BJ (cell line): ENCODE results near the gene FAAP100. TPM values are rescaled to one million over a fixed set of nuclear protein-coding genes. Genes with fewer than 3 reads are reported as not detected.

Source experiments
- CTCF ChIA-PET: fragments of 350-600 bp; formaldehyde crosslinking; extraction: SDS; loops from one replicate; lab custom pipeline; 2021; ENCODE audit warnings: antibody characterized with exemption, inconsistent platforms; lab: Yijun Ruan, JAX
- POLR2A ChIA-PET: fragments of 300-600 bp; sonication (Branson Sonifier 250); formaldehyde crosslinking; extraction: SDS; loops from one replicate; lab custom pipeline; 2021; ENCODE audit warnings: antibody characterized with exemption; lab: Charles Lee
- DNase-seq: peaks from one replicate; pipeline ENCODE4 v3.0.0-alpha.2; 2011; ENCODE audit warnings: low read depth
- H3K27me3 ChIP-seq: 2 replicates; pipeline ENCODE4 v1.6.0; 2011; ENCODE audit warnings: low read length; ENCODE audit not compliant: control insufficient read depth, insufficient read depth
- H3K36me3 ChIP-seq: 2 replicates; pipeline ENCODE4 v1.5.1; 2011; ENCODE audit warnings: low read length; ENCODE audit not compliant: control insufficient read depth, insufficient read depth
- H3K4me3 ChIP-seq: 2 replicates; pipeline ENCODE4 v1.5.1; 2011; ENCODE audit warnings: low read depth, mild to moderate bottlenecking, control low read depth, low read length
- polyA plus RNA-seq: library from polyadenylated mRNA; depleted of rRNA; stranded (reverse); fragments of >200 nt; gene quantifications from 2 replicates; pipeline ENCODE4 v1.2.3, GENCODE V29; 2011
- TF ChIP-seq, protein P1 (sequence below): IDR thresholded peaks from 2 replicates; pipeline ENCODE4 v1.5.1; 2011; ENCODE audit warnings: low read depth, mild to moderate bottlenecking, control low read depth, inconsistent platforms, low read length, moderate library complexity; ENCODE audit not compliant: insufficient read depth

Gene FAAP100
- polyA plus RNA-seq, 1 experiment = 11.2 TPM

DNA sequence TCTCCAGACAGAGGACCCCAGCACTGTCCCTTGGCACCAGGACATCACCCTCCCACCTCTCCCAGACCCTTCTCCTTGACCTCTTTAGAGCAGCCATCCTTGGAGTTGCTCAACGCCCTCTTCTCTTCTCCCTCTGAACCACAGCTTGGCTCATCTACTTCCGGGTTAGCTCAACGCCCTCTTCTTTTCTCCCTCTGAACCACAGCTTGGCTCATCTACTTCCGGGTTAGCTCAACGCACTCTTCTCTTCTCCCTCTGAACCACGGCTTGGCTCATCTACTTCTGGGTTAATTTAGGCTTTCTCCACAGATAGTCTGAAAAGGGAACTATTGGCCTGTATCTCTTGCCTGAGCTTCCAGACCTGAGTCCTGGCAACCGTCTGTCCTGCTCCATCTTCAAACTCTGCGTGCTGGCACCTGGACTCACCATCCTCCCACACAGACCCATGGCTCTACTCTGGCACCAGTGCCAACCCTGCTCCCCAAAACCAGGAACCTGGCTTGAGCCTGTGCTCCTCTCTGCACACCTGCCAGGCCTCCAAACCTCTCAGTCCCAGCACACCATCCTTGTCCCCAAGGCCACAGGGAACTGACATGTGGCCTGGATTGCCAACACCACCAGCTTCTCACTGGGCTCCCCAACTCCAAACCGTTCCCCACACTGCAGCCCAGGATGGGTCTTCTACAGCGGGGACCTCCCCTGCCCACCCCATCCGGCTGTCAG, 25.3 kb upstream of the FAAP100 start:
- Histone ChIP-seq H3K27me3 (no peaks in the 10 kb centered on the region), H3K4me3 (no peak overlapping the region), H3K36me3 (peaks cover 7% of the 10 kb centered on the region)
- CTCF ChIA-PET = interaction anchor here (0.8 to 2.7 kb wide), 3 partner anchors 9 to 59 kb away, joined by 3 to 18 read pairs (median 3); no protein-coding TSS in a partner anchor
- no peak for DNase-seq
- TF ChIP-seq, protein P1, sequence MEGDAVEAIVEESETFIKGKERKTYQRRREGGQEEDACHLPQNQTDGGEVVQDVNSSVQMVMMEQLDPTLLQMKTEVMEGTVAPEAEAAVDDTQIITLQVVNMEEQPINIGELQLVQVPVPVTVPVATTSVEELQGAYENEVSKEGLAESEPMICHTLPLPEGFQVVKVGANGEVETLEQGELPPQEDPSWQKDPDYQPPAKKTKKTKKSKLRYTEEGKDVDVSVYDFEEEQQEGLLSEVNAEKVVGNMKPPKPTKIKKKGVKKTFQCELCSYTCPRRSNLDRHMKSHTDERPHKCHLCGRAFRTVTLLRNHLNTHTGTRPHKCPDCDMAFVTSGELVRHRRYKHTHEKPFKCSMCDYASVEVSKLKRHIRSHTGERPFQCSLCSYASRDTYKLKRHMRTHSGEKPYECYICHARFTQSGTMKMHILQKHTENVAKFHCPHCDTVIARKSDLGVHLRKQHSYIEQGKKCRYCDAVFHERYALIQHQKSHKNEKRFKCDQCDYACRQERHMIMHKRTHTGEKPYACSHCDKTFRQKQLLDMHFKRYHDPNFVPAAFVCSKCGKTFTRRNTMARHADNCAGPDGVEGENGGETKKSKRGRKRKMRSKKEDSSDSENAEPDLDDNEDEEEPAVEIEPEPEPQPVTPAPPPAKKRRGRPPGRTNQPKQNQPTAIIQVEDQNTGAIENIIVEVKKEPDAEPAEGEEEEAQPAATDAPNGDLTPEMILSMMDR = no peak
- POLR2A ChIA-PET = interaction anchor here (1.5 kb wide), 1 partner anchor 11 kb away, joined by 9 read pairs; no protein-coding TSS in a partner anchor

DNA sequence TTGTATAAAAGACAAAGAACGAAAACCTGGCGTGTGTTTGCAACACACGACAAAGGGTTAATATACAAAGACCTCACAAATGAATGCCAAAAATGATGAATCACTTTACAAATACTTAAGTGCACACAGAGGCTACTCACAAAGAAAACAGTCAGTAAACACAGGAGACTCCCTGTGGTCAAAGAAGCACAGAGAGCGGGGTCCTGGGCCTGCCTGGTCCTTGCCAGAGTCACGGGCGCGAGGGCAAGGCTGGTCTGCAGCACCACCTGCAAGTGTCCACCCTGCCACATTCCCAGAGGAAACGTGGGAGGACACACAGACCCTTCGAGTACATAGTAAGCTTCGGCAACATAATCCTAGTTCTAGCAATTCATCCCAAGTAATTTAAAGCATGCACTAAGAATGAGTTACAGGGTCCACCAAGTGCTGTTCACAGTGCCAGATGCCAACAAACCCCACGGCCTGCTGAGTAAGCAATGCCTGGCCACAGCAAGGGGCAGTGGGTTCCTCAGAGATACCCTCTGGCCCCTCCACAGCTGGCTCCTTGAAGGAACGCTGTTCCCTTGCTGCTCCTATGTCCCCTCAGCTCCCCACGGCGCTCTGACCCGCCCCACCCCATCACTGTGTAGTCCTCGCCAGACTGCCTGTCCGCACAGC, 24.6 kb upstream of the FAAP100 start:
- TF ChIP-seq, protein P1 = 0 out of 2 replicates have a peak, but pooled peaks have one; percentile 17
- CTCF ChIA-PET = interaction anchor here (2.7 kb wide), 1 partner anchor 24 kb away, joined by 18 read pairs; no protein-coding TSS in a partner anchor
- POLR2A ChIA-PET = interaction anchor here (1.5 kb wide), 1 partner anchor 10 kb away, joined by 9 read pairs; no protein-coding TSS in a partner anchor
- DNase-seq = no peak
- no peaks in the 10 kb centered on the region for H3K27me3 ChIP-seq
- H3K4me3 ChIP-seq = no peak overlapping the region
- H3K36me3 ChIP-seq = peaks cover 8% of the 10 kb centered on the region

DNA sequence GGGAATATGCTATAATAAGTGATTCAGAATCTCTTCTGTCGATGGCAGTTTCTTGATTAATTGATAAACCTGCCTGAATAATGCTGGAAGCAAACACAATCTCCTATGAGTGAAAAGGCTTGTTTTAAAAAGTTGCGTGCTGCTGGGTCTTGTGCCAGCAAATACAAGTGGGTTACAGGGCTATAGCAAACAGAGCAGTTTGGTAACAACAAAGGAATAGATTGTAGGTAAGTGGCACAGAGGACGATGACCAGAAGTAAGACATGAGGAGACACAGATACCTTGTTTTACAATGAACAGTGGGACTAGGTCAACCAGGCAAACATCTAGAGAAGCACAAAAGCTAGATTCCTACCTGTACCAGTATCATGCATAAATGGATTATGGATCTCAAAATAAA, 23.7 kb upstream of the FAAP100 start:
- H3K27me3 ChIP-seq = no peaks in the 10 kb centered on the region
- H3K36me3 ChIP-seq = peaks cover 9% of the 10 kb centered on the region
- CTCF ChIA-PET = interaction anchor here (2.7 kb wide), 1 partner anchor 25 kb away, joined by 18 read pairs; no protein-coding TSS in a partner anchor
- DNase-seq = no peak
- H3K4me3 ChIP-seq = no peak overlapping the region
- POLR2A ChIA-PET = no interaction called here
- TF ChIP-seq, protein P1 = no peak

DNA sequence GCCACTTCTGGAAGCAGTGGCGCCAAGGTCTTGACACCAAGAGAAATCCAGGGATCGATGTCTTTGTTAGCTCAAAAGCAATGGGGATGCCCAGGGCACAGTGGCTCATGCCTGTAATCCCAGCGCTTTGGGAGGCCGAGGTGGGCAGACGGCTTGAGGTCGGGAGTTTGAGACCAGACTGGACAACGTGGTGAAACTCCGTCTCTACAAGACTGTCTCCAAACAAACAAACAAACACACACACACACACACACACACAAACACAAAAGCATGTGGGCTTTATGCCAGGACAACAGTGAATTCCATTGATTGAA, 22.4 kb upstream of the FAAP100 start:
- H3K36me3 ChIP-seq = peaks cover 17% of the 10 kb centered on the region
- H3K27me3 ChIP-seq = no peaks in the 10 kb centered on the region
- TF ChIP-seq, protein P1 = no peak
- DNase-seq = no peak
- CTCF ChIA-PET = no interaction called here
- H3K4me3 ChIP-seq = no peak overlapping the region
- POLR2A ChIA-PET = no interaction called here

DNA sequence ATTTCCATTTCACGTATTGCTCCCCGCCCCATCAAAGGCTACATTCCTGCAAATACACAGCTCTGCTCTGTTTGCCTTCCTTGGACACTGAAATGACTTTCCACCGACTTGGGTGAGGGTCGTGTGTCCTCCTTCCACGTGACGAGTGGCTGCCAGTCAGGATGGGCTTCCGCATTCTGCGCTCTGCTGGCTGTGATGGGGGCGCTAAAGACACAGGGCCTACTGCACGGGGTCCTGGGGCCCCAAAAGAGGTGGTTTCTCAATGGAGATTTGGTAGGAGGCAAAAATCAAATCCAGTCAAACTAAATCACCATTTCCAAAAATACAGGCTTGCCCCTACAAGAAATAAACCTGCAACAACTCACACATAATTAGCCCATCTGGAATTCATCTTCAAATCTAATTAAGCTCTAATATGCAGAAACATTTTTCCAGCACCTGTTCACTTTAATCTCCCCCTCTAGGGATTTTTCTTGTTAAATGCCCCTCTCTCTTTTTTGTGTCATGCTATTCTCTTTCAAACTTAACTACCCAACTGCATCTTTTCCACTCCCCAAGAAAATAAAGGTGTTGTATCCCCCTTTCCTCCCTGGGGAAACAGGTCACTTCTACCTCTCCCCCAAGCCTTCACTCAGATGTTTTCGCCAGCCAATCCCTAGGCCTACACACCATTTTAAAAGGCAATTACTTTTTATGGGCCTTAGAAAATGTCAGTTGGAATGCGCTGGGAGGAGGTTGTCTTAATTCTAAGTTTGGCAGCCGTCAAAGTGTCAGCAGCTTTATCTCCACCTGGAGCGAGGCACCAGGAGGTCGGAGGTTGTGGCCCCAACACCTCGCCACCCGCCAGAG, 21.9 kb upstream of the FAAP100 start:
- ChIA-PET POLR2A (no interaction called here), CTCF (interaction anchor here (0.6 to 1.3 kb wide), 3 partner anchors 27 to 158 kb away, joined by 3 to 4 read pairs (median 3); no protein-coding TSS in a partner anchor)
- Histone ChIP-seq H3K27me3 (no peaks in the 10 kb centered on the region), H3K36me3 (peaks cover 21% of the 10 kb centered on the region), H3K4me3 (no peak overlapping the region)
- no peak for DNase-seq
- TF ChIP-seq, protein P1 = no peak
